ENCODE results near the gene HEBP2.
"Not testable (repeated sequence)": the region's sequence is repeated elsewhere in the genome, so short reads cannot be mapped to it uniquely, and the experiment has no call there.

HEBP2 gene

GRCh38 chr6:138403801-138404665, at the start of gene HEBP2:
HEBP2 (plus strand) TSS chr6:138404223; CDS start chr6:138404496, 273 bp downstream.
- no peak for FAIRE-seq

- FAIRE-seq, result no peak
Observed at GRCh38 chr6:138357928-138358327, 46.1 kb upstream of the HEBP2 start.

- not testable (repeated sequence) for FAIRE-seq
Observed at GRCh38 chr6:138368684-138369083, 35.3 kb upstream of the HEBP2 start.

GRCh38 chr6:138370631-138371451, 33.2 kb upstream of the HEBP2 start:
- FAIRE-seq, result no peak

- FAIRE-seq, result no peak
Observed at GRCh38 chr6:138371452-138371711, 32.6 kb upstream of the HEBP2 start.

- no peak for FAIRE-seq
Observed at GRCh38 chr6:138371720-138372119, 32.3 kb upstream of the HEBP2 start.

GRCh38 chr6:138372711-138373463, 31.1 kb upstream of the HEBP2 start:
- no peak for FAIRE-seq

- no peak for FAIRE-seq
Observed at GRCh38 chr6:138374230-138374629, 29.8 kb upstream of the HEBP2 start.

GRCh38 chr6:138374815-138375214, 29.2 kb upstream of the HEBP2 start:
- FAIRE-seq, result no peak

GRCh38 chr6:138377042-138377441, 27.0 kb upstream of the HEBP2 start:
- FAIRE-seq, result no peak

- FAIRE-seq, result no peak
Observed at GRCh38 chr6:138377844-138378243, 26.2 kb upstream of the HEBP2 start, which contains the start of gene SMIM28. SMIM28 (plus strand) TSS chr6:138377905; CDS start chr6:138378073, 168 bp downstream.

- FAIRE-seq, result no peak
Observed at GRCh38 chr6:138378463-138378862, 25.6 kb upstream of the HEBP2 start.

- FAIRE-seq, result no peak
Observed at GRCh38 chr6:138382498-138383265, 21.3 kb upstream of the HEBP2 start.

- no peak for FAIRE-seq
Observed at GRCh38 chr6:138383776-138384175, 20.2 kb upstream of the HEBP2 start.

GRCh38 chr6:138386897-138387296, 17.1 kb upstream of the HEBP2 start:
- no peak for FAIRE-seq

- FAIRE-seq, result no peak
Observed at GRCh38 chr6:138387577-138388368, 16.2 kb upstream of the HEBP2 start.

- FAIRE-seq, result no peak
Observed at GRCh38 chr6:138389551-138389950, 14.5 kb upstream of the HEBP2 start.

GRCh38 chr6:138393871-138394783, 9.9 kb upstream of the HEBP2 start:
- no peak for FAIRE-seq

- FAIRE-seq, result no peak
Observed at GRCh38 chr6:138396709-138397108, 7.3 kb upstream of the HEBP2 start.

Measured in colon (tissue), 2 donors.